Measurements from ENCODE around the gene DPP6.

GRCh38 chr7:154774303-154774969, 722.2 kb downstream of the DPP6 start:
- TF ChIP-seq CTCF (IDR thresholded peaks at IDR 0.05 in 8 of 11, conservative IDR thresholded peaks at IDR 0.05 in 3 of 11) (no peak), POLR2A (IDR thresholded peaks at IDR 0.05) (no peak), POLR2AphosphoS5 (IDR thresholded peaks at IDR 0.05) (no peak)
